Measurements from ENCODE around the gene GRAMD1C.
A peak's percentile ranks its signal among the peaks of the same experiment; 100 is the strongest.

The GRAMD1C gene

GRCh38 chr3:113867506-113867905 is 28.9 kb downstream of the GRAMD1C start:
- DNase-seq = no peak

DNA sequence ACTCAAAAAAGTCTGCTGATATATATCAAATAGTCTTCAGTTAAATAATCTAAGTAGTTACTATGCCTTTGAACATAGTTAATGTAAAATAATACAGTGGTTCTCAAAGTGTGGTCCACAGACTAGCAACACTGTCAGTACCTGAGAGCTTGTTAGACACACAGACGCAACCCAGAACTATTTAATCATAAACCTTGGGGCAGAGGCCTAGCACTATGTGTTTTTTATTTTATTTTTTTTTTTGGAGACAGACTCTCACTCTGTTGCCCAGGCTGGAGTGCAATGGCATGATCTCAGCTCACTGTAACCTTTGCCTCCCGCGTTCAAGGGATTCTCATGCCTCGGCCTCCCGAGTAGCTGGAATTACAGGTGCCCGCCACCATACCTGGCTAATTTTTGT is 34.7 kb downstream of the GRAMD1C start:
- DNase-seq = no peak

GRCh38 chr3:113873814-113874526 is 35.4 kb downstream of the GRAMD1C start:
- DNase-seq = no peak

DNA sequence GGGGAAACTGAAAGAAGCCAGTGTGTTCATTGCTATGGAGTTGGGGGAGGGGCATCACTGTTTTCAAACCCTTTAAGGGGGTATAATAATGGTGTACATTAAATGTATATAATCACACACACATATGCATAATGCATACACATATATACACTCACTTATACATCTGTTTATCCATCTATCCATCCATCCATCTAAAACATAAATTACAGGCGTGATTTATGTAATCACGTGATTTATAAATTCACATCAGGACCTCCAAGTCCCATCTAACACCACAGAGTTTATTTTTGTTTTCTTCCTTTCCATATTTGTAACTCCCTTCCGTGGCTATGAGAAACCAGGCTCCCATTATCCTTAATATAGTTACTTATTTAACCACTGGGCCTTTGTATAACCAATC is 39.8 kb downstream of the GRAMD1C start:
- no peak for DNase-seq

DNA sequence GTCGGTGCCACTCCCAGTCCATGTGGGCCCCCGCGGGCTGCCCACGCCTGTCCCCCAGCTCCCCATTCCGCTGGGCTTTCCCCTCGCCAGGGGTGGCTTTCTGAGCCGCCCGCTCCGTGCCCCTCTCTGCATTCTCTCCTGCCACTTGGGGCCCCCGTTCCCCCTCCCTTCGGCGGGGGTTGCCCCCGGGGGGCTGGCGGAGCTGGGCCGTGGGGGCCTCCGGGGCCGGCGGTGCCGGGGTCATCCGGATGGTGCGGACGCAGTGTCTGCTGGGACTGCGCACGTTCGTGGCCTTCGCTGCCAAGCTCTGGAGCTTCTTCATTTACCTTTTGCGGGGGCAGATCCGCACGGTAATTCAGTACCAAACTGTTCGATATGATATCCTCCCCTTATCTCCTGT is 46.5 kb downstream of the GRAMD1C start:
- no peak for DNase-seq

GRCh38 chr3:113890256-113890900 is 51.8 kb downstream of the GRAMD1C start:
- no peak for DNase-seq

DNA sequence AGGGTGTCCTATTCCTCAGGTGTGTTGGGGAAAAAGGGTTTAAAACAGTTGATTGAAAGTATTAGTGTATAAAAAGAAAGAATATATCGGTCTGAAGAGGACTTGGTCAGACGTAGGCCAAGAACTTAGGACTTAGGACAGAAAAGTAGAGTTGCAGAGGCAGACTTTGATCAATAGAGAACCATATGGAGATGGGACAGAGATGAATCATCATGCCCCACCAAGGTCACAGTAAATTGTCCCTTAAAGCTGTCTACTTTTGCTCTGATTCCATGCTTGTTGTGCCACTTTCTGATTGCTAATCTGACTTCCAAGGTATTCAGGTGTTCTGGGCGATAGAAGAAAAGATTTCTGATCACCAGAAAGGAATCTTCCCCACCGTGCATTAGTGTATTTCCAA is 56.3 kb downstream of the GRAMD1C start:
- DNase-seq = no peak

- DNase-seq = no peak
Observed at GRCh38 chr3:113895964-113896363, 57.4 kb downstream of the GRAMD1C start.

GRCh38 chr3:113896930-113897329 is 58.3 kb downstream of the GRAMD1C start:
- no peak for DNase-seq

- DNase-seq = no peak
Observed at GRCh38 chr3:113897373-113897777, 58.8 kb downstream of the GRAMD1C start.

DNA sequence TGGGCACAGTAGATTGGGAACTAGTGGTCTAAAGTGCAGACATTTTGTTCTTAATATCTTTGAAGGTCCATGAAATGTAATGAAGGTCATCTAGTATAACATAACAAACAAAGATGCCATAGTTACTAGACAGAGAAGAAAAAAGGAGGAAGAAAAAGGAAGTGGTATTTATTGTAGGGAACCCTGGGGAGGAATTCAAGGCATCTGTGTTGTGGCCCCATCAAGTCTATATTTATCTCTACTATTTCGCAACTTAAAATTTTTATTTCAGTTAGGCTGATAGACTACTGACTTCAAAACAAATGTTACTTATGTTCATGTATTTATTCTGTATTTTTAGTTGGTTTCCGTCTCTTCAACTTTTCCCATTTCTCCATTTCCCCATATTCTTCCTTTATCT is 60.3 kb downstream of the GRAMD1C start:
- peak; percentile 22 for DNase-seq

DNA sequence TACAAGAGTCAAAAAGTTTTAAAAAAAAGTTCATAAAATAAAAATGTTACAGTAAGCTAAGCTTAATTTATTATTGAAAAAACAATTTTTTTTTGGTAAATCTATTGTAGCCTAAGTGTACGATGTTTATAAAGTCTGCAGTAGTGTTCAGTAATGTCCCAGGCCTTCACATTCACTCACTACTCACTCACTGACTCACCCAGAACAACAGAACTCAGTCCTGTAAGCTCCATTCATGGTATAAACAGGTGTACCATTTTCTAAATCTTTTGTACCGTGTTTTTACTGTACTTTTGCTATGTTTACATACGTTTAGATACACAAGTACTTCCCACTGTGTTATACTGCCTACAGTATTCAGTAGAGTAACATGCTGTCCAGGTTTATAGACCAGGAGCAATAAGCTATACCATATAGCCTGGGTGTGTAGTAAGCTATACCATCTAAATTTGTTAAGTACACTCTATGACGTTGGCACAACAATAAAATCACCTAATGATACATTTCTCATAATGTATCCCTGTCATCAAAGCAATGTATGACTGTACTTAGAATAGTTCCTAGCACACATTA is 68.1 kb downstream of the GRAMD1C start:
- no peak for DNase-seq

- no peak for DNase-seq
Observed at GRCh38 chr3:113908133-113908532, 69.5 kb downstream of the GRAMD1C start.

DNA sequence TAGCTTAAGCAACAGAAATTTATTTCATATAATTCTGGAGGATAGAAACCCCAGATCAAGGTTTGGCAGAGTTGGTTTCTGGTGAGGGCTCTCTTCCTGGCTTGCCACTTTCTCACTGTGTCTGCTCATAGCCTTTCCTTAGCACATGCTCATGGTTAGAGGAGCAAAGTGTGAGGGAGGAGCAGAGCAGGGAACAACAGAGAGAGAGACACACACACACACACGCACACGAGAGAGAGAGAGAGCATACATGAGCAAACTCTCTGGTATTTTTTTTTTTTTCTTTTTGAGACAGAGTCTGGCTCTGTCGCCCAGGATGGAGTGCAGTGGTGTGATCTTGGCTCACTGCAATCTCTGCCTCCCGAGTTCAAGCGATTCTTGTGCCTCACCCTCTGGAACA is 72.4 kb downstream of the GRAMD1C start:
- DNase-seq = no peak

GRCh38 chr3:113912552-113913236 is 74.1 kb downstream of the GRAMD1C start:
- peak; percentile 78 for DNase-seq

DNA sequence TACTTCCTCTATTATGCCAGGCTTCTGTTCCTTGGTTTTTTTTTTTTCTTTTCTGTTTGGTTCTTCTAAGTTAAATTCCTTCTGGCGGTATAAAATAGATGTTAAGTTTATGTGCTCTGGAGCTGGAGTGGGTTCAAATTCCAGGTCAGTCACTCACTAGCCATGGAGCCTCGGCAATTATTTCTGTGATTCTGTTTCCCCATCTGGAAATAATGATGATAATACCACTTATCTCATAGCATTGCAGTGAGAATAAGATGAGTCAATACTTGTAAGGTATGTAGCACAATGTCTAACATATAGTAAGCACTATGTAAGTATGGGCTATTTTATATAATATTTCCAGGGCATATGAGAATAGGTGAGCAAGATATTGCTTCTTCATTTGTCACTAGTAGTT is 76.1 kb downstream of the GRAMD1C start:
- DNase-seq = no peak

GRCh38 chr3:113927556-113927955 is 89.0 kb downstream of the GRAMD1C start:
- no peak for DNase-seq

DNA sequence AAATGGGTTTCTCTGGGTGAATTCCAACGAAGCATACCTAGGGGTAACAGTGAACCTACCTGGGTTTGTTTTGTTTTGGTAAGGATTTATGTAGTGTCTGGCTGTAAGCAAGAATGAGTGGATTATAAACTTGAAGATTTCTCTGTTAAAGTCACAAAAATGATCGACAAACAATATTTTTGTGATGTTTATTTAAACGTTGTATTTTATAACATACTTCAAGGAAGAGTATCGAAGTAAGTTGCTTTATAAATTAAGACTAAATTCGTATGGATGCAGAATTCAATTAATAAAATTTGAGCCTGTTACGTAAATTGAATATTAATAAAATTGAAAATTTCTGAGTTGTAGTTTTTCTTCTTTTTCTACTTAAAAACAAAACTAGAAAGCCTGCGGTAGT is 108.2 kb downstream of the GRAMD1C start:
- no peak for DNase-seq

- DNase-seq = peak; percentile 69
Observed at GRCh38 chr3:113947372-113948014, 108.9 kb downstream of the GRAMD1C start, which contains the start of gene ZDHHC23. Gene ZDHHC23 (plus strand): TSS chr3:113948013. CDS start chr3:113948803, 790 bp downstream.

- DNase-seq = peak; percentile 32
Observed at GRCh38 chr3:113948015-113948917, 109.7 kb downstream of the GRAMD1C start.

GRCh38 chr3:113952921-113953320 is 114.3 kb downstream of the GRAMD1C start:
- no peak for DNase-seq

- DNase-seq = no peak
Observed at GRCh38 chr3:113953677-113954076, 115.1 kb downstream of the GRAMD1C start.

All from hematopoietic multipotent progenitor cell treated with erythropoietin and hydrocortisone succinate and interleukin-3 and kit ligand, for 6 days (in vitro differentiated cells).